H7 (cell line): ENCODE results near the gene MORF4L1. TPM values are rescaled to one million over a fixed set of nuclear protein-coding genes. Genes with fewer than 3 reads are reported as not detected.
A peak's percentile ranks its signal among the peaks of the same experiment; 100 is the strongest.
"Not testable (repeated sequence)": the region's sequence is repeated elsewhere in the genome, so short reads cannot be mapped to it uniquely, and the experiment has no call there.

Experiments
- DNase-seq: peaks from one replicate; pipeline ENCODE4 v3.0.0; 2012
- H3K27me3 ChIP-seq: 2 replicates; pipeline ENCODE4 v1.6.0; 2011; ENCODE audit warnings: mild to moderate bottlenecking, low read length; ENCODE audit not compliant: control insufficient read depth, insufficient read depth
- H3K36me3 ChIP-seq: replicated peaks from 2 replicates; pipeline ENCODE4 v1.5.1; 2011; ENCODE audit warnings: low read length; ENCODE audit not compliant: control insufficient read depth, insufficient read depth
- H3K4me3 ChIP-seq: 2 replicates; pipeline ENCODE4 v1.5.1; 2011; ENCODE audit warnings: low read depth, mild to moderate bottlenecking, control low read depth, low read length, moderate library complexity; ENCODE audit not compliant: insufficient read depth
- total RNA-seq: library from RNA; depleted of rRNA; stranded (reverse); fragments of >200 nt; shearing (Covaris generic); gene quantifications from 2 replicates; pipeline ENCODE4 v1.2.3, GENCODE V29; 2014; rRNA removed

Gene MORF4L1
- total RNA-seq, result 235 and 339 TPM in 2 replicates

- peak; percentile 98 for DNase-seq
- Histone ChIP-seq H3K4me3 (peak within 1 kb of the TSS; percentile 78), H3K36me3 (no peaks in the 10 kb centered on the region), H3K27me3 (no peaks in the 10 kb centered on the region)
Observed at GRCh38 chr15:78872155-78872971, at the start of gene MORF4L1. Gene MORF4L1 (plus strand): TSS chr15:78872890. CDS start chr15:78873018, 128 bp downstream.

- Histone ChIP-seq H3K36me3 (no peaks in the 10 kb centered on the region), H3K27me3 (no peaks in the 10 kb centered on the region), H3K4me3 (no peak overlapping the region)
- no peak for DNase-seq
Observed at GRCh38 chr15:78828920-78829319, 43.8 kb upstream of the MORF4L1 start.

- no peaks in the 10 kb centered on the region for H3K27me3 ChIP-seq
Observed at GRCh38 chr15:78830514-78831228, 42.0 kb upstream of the MORF4L1 start.

GRCh38 chr15:78831229-78832207 is 41.2 kb upstream of the MORF4L1 start:
- DNase-seq, result peak; percentile 66
- H3K4me3 ChIP-seq, result no peak overlapping the region
- H3K36me3 ChIP-seq, result no peaks in the 10 kb centered on the region
- no peaks in the 10 kb centered on the region for H3K27me3 ChIP-seq

More at GRCh38 chr15:78830514-78831228, 42.0 kb upstream of the MORF4L1 start:
- Histone ChIP-seq H3K36me3 (no peaks in the 10 kb centered on the region), H3K4me3 (no peak overlapping the region)
- no peak for DNase-seq

- no peak for DNase-seq
- Histone ChIP-seq H3K27me3 (no peaks in the 10 kb centered on the region), H3K4me3 (no peak overlapping the region), H3K36me3 (no peaks in the 10 kb centered on the region)
Observed at GRCh38 chr15:78836333-78836732, 36.4 kb upstream of the MORF4L1 start.

GRCh38 chr15:78837131-78837530 is 35.6 kb upstream of the MORF4L1 start:
- Histone ChIP-seq H3K4me3 (no peak overlapping the region), H3K27me3 (no peaks in the 10 kb centered on the region), H3K36me3 (no peaks in the 10 kb centered on the region)
- no peak for DNase-seq

GRCh38 chr15:78837543-78837942 is 35.1 kb upstream of the MORF4L1 start:
- Histone ChIP-seq H3K4me3 (no peak overlapping the region), H3K27me3 (no peaks in the 10 kb centered on the region), H3K36me3 (no peaks in the 10 kb centered on the region)
- peak; percentile 69 for DNase-seq

- H3K4me3 ChIP-seq, result no peak overlapping the region
- H3K27me3 ChIP-seq, result no peaks in the 10 kb centered on the region
- DNase-seq, result no peak
- no peaks in the 10 kb centered on the region for H3K36me3 ChIP-seq
Observed at GRCh38 chr15:78838489-78838888, 34.2 kb upstream of the MORF4L1 start.

- not testable (repeated sequence) for H3K4me3 ChIP-seq, DNase-seq, H3K36me3 ChIP-seq, H3K27me3 ChIP-seq
Observed at GRCh38 chr15:78839151-78839550, 33.5 kb upstream of the MORF4L1 start.

GRCh38 chr15:78840661-78841375 is 31.9 kb upstream of the MORF4L1 start:
- DNase-seq, result no peak
- Histone ChIP-seq H3K36me3 (no peaks in the 10 kb centered on the region), H3K4me3 (no peak overlapping the region), H3K27me3 (no peaks in the 10 kb centered on the region)

- DNase-seq, result no peak
Observed at GRCh38 chr15:78841376-78841706, 31.3 kb upstream of the MORF4L1 start.

GRCh38 chr15:78841891-78842290 is 30.8 kb upstream of the MORF4L1 start:
- H3K27me3 ChIP-seq, result no peaks in the 10 kb centered on the region
- H3K4me3 ChIP-seq, result no peak overlapping the region
- no peak for DNase-seq
- no peaks in the 10 kb centered on the region for H3K36me3 ChIP-seq

More at GRCh38 chr15:78841376-78841706, 31.3 kb upstream of the MORF4L1 start:
- no peaks in the 10 kb centered on the region for H3K36me3 ChIP-seq
- no peak overlapping the region for H3K4me3 ChIP-seq
- no peaks in the 10 kb centered on the region for H3K27me3 ChIP-seq

- H3K4me3 ChIP-seq, result no peak overlapping the region
- H3K36me3 ChIP-seq, result no peaks in the 10 kb centered on the region
- DNase-seq, result no peak
- H3K27me3 ChIP-seq, result no peaks in the 10 kb centered on the region
Observed at GRCh38 chr15:78842519-78842918, 30.2 kb upstream of the MORF4L1 start.

- not testable (repeated sequence) for H3K4me3 ChIP-seq, H3K27me3 ChIP-seq
Observed at GRCh38 chr15:78846906-78847305, 25.8 kb upstream of the MORF4L1 start.

More at GRCh38 chr15:78846906-78847305, 25.8 kb upstream of the MORF4L1 start:
- DNase-seq, H3K36me3 ChIP-seq: not testable (repeated sequence)
